Activated CD4-positive, CD25-positive, alpha-beta regulatory T cell (primary cell): ENCODE data around the gene SPACA5.
"Not testable (repeated sequence)": the region's sequence is repeated elsewhere in the genome, so short reads cannot be mapped to it uniquely, and the experiment has no call there.

Source experiments
- DNase-seq, 4 experiments: peaks; one replicate each; lab custom pipeline; 2025; lab: John Stamatoyannopoulos, UW

The SPACA5 gene

DNA sequence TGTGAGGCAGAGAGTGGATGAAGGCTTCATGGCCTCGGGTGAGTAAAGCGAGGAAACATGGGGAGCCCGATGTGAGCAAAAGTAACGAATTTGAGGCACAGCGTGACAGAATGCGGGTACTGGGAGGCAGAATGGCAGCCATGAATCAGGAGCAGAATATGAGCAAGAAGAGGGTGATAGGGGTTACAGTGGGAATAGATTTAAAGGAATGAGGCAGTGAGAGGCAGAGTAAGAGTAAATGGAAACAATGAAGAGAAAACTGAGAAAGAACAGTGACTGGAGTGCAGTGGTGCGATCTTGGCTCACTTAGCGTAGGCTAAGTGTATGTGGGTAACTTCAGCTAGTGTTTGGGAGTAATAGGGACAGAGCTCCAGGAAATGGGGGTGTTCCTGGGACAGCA lies at the start of gene SPACA5:
TSS of gene SPACA5 (plus strand) at position 301 of the 400 bp plus-strand sequence. CDS start 815 bp downstream, outside the sequence.
- DNase-seq = not testable (repeated sequence)

DNA sequence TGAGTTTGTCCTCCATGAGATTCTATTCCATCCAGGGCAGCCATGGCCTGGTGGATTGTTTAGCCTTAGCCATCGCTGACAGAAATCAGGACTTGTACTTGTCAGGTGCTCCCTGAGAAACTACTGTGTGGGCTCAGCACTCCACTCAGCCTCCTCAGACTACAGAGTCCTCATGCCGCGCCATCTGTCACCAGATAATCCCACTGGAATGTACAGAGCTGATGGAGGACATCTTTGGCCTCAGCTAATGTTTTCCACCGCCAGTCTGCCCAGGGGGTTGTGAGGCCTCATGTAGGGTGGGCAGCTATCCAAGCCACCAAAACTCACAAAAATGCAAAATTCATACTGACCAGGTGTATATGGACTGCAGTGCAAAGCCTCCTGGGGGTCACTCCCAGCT lies 48.6 kb upstream of the SPACA5 start:
- DNase-seq = not testable (repeated sequence)

GRCh38 chrX:47958761-47959342 lies 47.9 kb upstream of the SPACA5 start:
- DNase-seq = no peak

DNA sequence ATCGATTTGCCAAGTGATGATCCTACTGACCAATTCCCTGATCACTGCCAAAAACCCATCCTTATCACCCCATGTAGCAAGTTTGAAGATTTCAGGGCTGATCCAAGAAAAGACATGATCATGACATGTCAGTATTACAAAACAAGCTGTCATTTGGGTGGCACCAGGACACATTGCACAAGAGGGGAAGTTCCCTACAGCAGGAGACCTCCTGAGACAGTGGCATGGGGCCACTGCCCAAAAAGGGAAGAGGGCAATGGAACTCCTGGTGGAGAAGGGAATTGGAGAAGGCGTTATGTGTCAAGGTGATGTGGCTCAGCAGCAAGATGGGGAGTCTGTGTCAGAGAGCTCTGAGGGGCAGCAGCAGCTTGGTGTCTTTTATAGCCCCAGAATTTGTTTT lies 46.4 kb upstream of the SPACA5 start:
- DNase-seq = no peak

- DNase-seq = not testable (repeated sequence)
Observed at GRCh38 chrX:47961830-47962229, 45.0 kb upstream of the SPACA5 start.

- DNase-seq = not testable (repeated sequence)
Observed at GRCh38 chrX:47965526-47965925, 41.3 kb upstream of the SPACA5 start.

GRCh38 chrX:47973235-47973634 lies 33.6 kb upstream of the SPACA5 start:
- no peak for DNase-seq

DNA sequence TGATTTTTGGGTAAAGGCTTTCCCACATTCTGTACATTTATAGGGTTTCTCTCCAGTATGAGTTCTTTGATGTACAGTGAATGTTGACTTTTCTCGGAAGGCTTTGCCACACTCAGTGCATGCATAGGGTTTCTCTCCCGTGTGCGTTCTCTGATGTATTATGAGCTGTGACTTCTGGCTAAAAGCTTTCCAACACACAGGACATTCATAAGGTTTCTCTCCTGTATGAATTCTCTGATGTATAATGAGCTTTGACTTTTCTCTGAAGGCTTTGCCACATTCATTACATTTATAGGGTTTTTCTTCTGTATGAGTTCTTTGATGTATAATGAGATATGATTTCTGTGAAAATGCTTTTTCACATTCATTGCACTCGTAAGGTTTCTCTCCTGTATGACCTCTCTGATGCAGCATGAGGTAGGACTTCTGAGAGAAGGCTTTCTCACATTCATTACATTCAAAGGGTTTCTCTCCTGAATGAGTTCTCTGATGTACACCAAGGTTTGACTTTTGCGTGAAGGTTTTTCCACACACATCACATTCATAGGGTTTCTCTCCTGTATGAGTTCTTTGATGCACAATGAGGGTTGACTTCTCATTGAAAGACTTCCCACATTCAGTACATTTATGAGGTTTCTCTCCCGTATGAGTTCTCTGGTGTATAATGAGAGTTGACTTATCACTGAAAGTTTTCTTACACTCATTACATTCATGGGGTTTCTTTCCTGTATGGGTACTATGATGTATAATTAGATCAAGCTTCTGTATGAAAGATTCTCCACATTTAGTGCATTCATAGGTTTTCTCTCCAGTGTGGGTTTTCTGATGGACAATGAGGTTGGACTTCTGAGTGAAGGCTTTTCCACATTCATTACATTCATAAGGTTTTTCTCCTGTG lies 30.3 kb upstream of the SPACA5 start:
- no peak for DNase-seq

DNA sequence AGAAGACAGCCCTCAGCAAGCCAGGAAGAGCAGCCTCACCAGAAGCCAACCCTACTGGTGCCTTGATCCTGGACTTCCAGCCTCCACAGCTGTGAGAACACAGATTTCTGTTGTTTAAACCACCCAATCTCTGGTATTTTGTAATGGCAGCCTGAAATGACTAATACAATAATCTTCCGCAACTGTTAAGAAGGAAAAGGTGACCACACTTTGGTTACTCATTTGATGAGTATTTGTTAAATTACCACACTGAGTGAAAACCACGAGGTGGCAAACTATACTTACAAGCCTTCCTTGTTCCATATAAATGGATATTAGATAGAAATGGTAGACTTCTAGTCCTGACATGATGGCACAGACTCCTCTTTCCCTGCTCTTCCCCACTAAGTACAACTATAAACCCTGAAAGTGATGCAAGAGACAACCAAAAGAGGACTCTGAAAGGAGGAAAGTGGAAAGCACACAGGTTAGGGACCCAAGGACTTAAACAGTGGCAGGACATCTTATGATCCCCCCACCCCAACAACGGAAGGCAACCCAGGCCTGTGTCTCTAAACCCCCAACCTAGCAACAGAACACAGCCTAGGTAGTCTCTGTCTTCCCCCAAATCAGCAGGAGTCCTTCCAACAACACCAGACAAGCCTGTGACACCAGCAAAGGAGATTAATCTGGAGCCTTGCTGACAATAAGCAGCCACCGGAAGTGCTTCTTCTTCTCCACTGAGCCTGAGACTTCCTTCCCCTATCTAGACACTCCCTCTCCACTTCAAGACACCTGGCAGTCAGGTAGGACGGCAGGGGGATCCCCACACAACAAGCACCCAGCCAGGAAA lies 15.3 kb upstream of the SPACA5 start:
- no peak for DNase-seq

DNA sequence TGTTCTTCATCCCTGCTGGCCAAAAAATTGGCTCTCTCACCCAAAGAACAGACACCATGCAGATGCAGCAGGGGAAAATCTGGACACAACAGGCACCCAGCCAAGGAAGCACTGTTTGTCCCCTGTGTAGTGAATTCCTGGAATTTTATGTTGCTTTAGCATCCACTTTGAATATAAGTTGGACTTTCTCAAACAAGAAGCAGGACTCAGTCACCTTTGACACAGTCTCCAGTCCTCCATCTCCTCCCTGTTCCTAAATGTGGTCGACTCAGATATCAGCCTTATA lies 14.8 kb upstream of the SPACA5 start:
- DNase-seq = no peak

DNA sequence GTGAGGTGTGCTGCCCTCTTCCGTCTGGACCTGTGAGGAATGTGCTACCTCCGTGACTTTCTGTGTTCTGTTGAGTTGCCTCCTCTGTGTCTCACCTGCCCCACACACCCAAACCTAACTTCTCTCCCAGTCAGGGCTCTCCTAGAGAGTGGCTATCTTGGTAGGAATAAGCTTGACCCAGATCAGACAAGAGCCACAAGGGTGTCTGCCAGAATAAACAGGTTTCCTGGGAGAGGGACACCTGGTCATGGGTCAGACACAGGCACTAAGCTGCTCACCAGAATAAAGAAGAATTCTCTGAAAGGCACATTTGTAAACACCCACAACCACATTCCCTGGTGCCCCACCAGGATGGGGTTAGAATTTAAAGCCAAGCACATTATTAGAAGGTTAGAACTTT lies 14.1 kb upstream of the SPACA5 start:
- DNase-seq = no peak

DNA sequence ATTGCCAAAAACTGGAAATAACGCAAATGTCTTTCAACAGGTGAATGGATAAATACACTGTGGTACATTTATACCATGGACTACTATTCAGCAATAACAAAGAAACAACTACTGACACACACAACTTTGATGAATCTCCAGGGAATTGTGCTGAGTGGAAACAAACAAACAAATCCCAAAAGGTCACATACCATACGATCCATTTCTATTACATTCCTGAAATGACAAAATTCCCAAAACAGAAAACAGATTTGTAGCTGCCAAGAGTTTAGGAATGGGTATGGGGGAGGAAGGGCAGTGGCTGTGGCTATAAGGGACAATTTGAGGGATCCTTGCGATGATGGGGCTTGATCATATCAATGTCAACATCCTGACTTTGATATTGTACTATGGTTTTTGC lies 5.5 kb upstream of the SPACA5 start:
- DNase-seq = no peak

GRCh38 chrX:48002319-48002718 lies 4.5 kb upstream of the SPACA5 start:
- no peak for DNase-seq

DNA sequence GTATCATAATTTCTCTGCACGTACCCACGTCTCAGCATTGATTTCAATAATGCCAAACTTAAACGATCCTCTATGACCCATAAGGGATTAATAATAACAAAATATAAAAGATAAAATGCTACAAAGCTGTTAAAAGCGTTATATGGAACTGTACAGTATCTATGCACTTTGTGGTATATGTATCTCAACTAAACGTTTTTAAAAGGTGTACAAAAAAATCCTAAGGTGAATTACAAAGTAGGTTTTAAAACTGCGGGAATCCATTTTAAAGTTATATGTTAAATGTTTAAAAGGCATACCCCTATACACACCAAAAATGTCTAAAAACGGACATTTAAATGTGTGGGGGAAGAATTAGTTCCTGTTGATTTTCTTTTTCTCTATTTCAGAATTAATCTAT lies 3.9 kb upstream of the SPACA5 start:
- no peak for DNase-seq

DNA sequence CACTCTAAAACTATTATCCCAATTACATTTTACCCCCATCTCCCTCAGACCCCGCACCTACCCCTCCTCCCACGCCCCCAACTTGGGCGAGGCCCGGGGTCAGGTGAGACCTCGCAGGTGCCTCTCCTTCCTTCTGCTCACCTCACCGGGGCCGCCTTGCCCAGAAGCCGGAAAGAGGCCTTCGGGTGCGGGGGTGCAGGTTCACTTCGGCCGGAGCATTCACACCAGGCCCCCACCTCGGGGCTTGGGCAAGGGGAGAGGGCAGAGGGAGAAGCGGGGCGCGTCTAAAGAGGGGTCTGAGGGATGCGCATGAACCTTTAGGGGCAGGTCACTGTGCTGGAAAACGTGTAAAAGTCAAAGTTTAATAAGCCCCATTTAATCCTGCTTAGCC lies 3.4 kb upstream of the SPACA5 start:
- DNase-seq = no peak

DNA sequence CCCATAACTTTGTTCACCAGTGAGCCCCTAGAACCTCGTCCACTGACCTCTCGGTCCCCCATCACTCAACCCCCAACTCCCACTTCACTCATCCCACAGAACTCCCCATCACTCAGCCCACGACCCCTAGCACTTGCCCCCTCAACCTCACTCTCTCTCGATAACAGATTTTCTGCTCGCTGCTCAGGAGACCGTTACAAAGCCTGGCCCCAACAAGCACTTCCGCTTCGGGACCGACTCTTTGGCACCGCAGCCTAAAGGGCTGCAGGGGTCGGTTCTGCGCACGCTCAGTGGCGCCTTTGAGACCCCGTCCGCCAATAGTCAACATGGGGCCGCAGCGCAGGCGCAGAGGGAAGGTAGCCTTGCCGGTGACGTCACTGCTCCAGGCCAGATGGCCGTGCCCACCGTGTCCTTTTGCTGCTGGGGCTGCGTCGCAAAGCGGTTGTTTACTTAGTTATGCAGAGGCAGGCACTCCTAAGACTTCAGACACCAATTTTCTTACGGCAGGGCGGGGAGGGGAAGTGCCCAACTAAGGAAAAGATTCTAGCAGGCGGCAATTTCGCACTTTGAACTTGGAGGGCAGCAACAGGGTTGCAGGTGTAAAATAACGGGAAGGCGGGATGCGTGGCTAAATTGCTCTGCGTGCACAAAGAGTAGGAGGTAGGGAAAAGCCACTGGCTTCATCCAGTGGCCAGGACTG lies 2.9 kb upstream of the SPACA5 start, which contains the start of gene ZNF182:
TSS of gene ZNF182 (minus strand) at position 232 of the 700 bp plus-strand sequence. CDS start 1,380 bp downstream, outside the sequence.
- DNase-seq = peak; percentile 63 to 81 (median 78)

GRCh38 chrX:48009445-48009960 lies 2.7 kb downstream of the SPACA5 start:
- DNase-seq = not testable (repeated sequence)

GRCh38 chrX:48016583-48017310 lies 10.0 kb downstream of the SPACA5 start:
- DNase-seq = not testable (repeated sequence)

DNA sequence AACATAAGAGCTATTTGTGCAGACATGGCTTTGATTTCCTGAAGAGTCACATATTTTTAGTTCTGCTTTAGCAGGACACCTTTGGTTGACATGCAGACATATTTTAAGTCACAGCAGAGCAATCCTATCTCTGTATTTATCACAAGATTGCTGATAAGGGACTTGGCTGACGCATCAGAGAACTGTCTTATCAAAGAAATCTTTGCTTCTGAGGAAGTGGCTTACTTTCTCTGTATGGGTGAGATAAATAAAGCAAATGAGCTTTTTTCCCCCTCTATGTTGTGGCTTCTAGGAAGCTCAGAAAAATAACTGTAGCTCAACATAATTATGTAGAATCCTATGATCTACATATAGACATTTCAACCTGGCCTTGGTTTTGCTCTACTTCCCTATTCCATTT lies 13.1 kb downstream of the SPACA5 start:
- DNase-seq = not testable (repeated sequence)

DNA sequence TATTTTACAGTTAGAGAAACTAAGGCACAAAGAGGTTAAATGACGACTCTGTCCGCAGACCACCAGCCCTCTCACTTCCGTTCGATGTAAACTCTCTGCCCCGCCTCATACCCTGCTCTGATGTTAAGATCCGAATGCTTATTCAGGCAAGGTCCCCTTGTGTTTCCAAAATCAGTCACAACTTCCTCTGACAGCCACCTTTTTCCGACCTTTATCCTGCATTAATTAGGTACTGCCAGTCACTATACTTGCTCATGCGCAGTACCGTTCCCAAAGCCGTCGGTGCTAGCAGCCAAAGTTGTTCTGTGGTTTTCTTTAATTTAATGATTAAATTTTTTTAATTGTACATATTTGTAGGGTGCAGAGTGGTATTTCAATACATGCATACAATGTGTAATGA lies 13.7 kb downstream of the SPACA5 start:
- not testable (repeated sequence) for DNase-seq
